SU-DHL-6 (cell line): Measurements from ENCODE around the gene CARD10.

Experiments used
- EZH2phosphoT487 ChIP-seq: fragments of 200-600 bp; sonication (generic), shearing (Covaris generic); conservative IDR thresholded peaks from 2 replicates; pipeline ENCODE4 v1.6.1; 2018; ENCODE audit warnings: mild to moderate bottlenecking, antibody characterized with exemption, low read length, moderate library complexity, mixed read lengths
- TF ChIP-seq, protein P1 (sequence below): fragments of 200-600 bp; sonication (generic); IDR thresholded peaks from one replicate; pipeline ENCODE4 v1.5.1; 2017; ENCODE audit warnings: antibody characterized with exemption, mild to moderate bottlenecking, low read length, moderate library complexity; ENCODE audit not compliant: insufficient read depth, poor library complexity, severe bottlenecking

- TF ChIP-seq, protein P1, sequence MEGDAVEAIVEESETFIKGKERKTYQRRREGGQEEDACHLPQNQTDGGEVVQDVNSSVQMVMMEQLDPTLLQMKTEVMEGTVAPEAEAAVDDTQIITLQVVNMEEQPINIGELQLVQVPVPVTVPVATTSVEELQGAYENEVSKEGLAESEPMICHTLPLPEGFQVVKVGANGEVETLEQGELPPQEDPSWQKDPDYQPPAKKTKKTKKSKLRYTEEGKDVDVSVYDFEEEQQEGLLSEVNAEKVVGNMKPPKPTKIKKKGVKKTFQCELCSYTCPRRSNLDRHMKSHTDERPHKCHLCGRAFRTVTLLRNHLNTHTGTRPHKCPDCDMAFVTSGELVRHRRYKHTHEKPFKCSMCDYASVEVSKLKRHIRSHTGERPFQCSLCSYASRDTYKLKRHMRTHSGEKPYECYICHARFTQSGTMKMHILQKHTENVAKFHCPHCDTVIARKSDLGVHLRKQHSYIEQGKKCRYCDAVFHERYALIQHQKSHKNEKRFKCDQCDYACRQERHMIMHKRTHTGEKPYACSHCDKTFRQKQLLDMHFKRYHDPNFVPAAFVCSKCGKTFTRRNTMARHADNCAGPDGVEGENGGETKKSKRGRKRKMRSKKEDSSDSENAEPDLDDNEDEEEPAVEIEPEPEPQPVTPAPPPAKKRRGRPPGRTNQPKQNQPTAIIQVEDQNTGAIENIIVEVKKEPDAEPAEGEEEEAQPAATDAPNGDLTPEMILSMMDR = peak; percentile 66
- no peak for TF ChIP-seq EZH2phosphoT487
These were observed 26.5 kb downstream of the CARD10 start for GRCh38 chr22:37492428-37493344.
